Endothelial cell of umbilical vein (primary cell): ENCODE data around the gene FAM217A. TPM values are rescaled to one million over a fixed set of nuclear protein-coding genes. Genes with fewer than 3 reads are reported as not detected.

Experiments used
- BruUV-seq: library from RNA; stranded (reverse); fragments of 400-500 nt; replicated peaks from 2 replicates; lab custom pipeline; 2021; lab: Mats Ljungman, UMichigan
- CTCF ChIA-PET: fragments of 300-600, 350-600 bp; sonication (Branson Sonifier 250); formaldehyde crosslinking; loops from one replicate; lab custom pipeline; 2021; ENCODE audit warnings: antibody characterized with exemption, inconsistent platforms; lab: Charles Lee
- POLR2A ChIA-PET: fragments of 300-600, 350-600 bp; sonication (Branson Sonifier 250); formaldehyde crosslinking; loops from one replicate; lab custom pipeline; 2021; ENCODE audit warnings: antibody characterized with exemption, inconsistent platforms; lab: Charles Lee
- DNase-seq: peaks from one replicate; pipeline ENCODE4 v3.0.0-alpha.2; 2011; ENCODE audit warnings: low read depth, low spot score
- FAIRE-seq: peaks from 2 replicates; lab custom pipeline; 2011; peaks lifted over from hg19 to GRCh38; lab: Jason Lieb, UNC
- H2AFZ ChIP-seq: 2 replicates; pipeline ENCODE4 v1.6.0; 2012; ENCODE audit warnings: low read depth, low read length, control low read depth, inconsistent platforms
- H3K27ac ChIP-seq: 2 replicates; pipeline ENCODE4 v1.5.1; 2011; ENCODE audit warnings: low read depth, mild to moderate bottlenecking, control low read depth, low read length, moderate library complexity; ENCODE audit not compliant: insufficient read depth
- H3K27me3 ChIP-seq, 2 experiments: 2 replicates each; pipeline versions ENCODE4 v1.6.0 to v1.6.1; 2011; ENCODE audit warnings: low read length in 2 of 2, mixed read lengths in 1 of 2; ENCODE audit not compliant: control insufficient read depth in 2 of 2, insufficient read depth in 2 of 2
- H3K36me3 ChIP-seq, 2 experiments: 2 replicates in 1 of 2; 3 replicates in 1 of 2; pipeline ENCODE4 v1.5.1; 2011; ENCODE audit warnings: low read length in 2 of 2, mild to moderate bottlenecking in 1 of 2, moderate library complexity in 1 of 2; ENCODE audit not compliant: control insufficient read depth in 2 of 2, insufficient read depth in 2 of 2; ENCODE audit errors: extremely low read depth in 1 of 2
- H3K4me1 ChIP-seq: 3 replicates; pipeline ENCODE4 v1.5.1; 2011; ENCODE audit warnings: mild to moderate bottlenecking, low read length; ENCODE audit not compliant: control insufficient read depth, insufficient read depth; ENCODE audit errors: extremely low read depth
- H3K4me2 ChIP-seq: 2 replicates; pipeline ENCODE4 v1.6.1; 2011; ENCODE audit warnings: low read length, control low read depth, mixed read lengths; ENCODE audit not compliant: insufficient read depth
- H3K4me3 ChIP-seq, 3 experiments: fragments of 200-600 bp in 1 of 3; sonication (generic), shearing (Covaris generic) in 1 of 3; replicated peaks in 1 of 3; 2 replicates each; pipeline ENCODE4 v1.5.1; 2011 to 2016; ENCODE audit warnings: control low read depth in 3 of 3, low read length in 3 of 3, mild to moderate bottlenecking in 2 of 3, inconsistent platforms in 1 of 3, low read depth in 1 of 3, moderate library complexity in 1 of 3; ENCODE audit not compliant: insufficient read depth in 1 of 3
- H3K79me2 ChIP-seq: 2 replicates; pipeline ENCODE4 v1.6.0; 2012; ENCODE audit warnings: low read length, inconsistent platforms; ENCODE audit not compliant: control insufficient read depth, insufficient read depth
- H3K9ac ChIP-seq: replicated peaks from 2 replicates; pipeline ENCODE3; 2011; ENCODE audit warnings: low read length, control low read depth; ENCODE audit not compliant: insufficient read depth; ENCODE audit errors: extremely low read depth
- H3K9me1 ChIP-seq: replicated peaks from 3 replicates; pipeline ENCODE4 v1.6.0; 2011; ENCODE audit warnings: mild to moderate bottlenecking, low read length; ENCODE audit not compliant: control insufficient read depth, insufficient read depth; ENCODE audit errors: extremely low read depth
- H3K9me3 ChIP-seq: replicated peaks from 2 replicates; pipeline ENCODE4 v1.5.1; 2012; ENCODE audit warnings: low read length, inconsistent platforms; ENCODE audit not compliant: control insufficient read depth, insufficient read depth
- H4K20me1 ChIP-seq: replicated peaks from 2 replicates; pipeline ENCODE3; 2011; ENCODE audit warnings: mild to moderate bottlenecking, low read length; ENCODE audit not compliant: control insufficient read depth, insufficient read depth; ENCODE audit errors: extremely low read depth
- CTCF ChIP-seq, 2 donors: IDR thresholded peaks; 1 replicate in 1 of 2; 2 replicates in 1 of 2; pipeline ENCODE4 v1.5.1; 2011; ENCODE audit warnings: low read length in 2 of 2, mild to moderate bottlenecking in 2 of 2, moderate library complexity in 2 of 2, control low read depth in 1 of 2, inconsistent platforms in 1 of 2, low read depth in 1 of 2; ENCODE audit not compliant: insufficient read depth in 1 of 2; ENCODE audit errors: extremely low read depth in 1 of 2
- EZH2 ChIP-seq: IDR thresholded peaks from 2 replicates; pipeline ENCODE4 v1.6.1; 2012; ENCODE audit warnings: borderline replicate concordance, low read depth, mild to moderate bottlenecking, moderate library complexity, low read length, inconsistent platforms; ENCODE audit not compliant: severe bottlenecking
- FOS ChIP-seq: IDR thresholded peaks from 2 replicates; pipeline ENCODE4 v1.6.1; 2011; ENCODE audit warnings: mild to moderate bottlenecking, low read length, moderate library complexity, borderline replicate concordance; ENCODE audit not compliant: insufficient read depth
- JUN ChIP-seq: IDR thresholded peaks from 2 replicates; pipeline ENCODE4 v1.6.1; 2011; ENCODE audit warnings: borderline replicate concordance, low read depth; ENCODE audit not compliant: insufficient read length, insufficient read depth
- MAX ChIP-seq: IDR thresholded peaks from 2 replicates; pipeline ENCODE4 v1.6.1; 2011; ENCODE audit not compliant: insufficient read depth, insufficient read length
- MYC ChIP-seq: IDR thresholded peaks from one replicate; pipeline ENCODE4 v1.6.1; 2011; ENCODE audit warnings: mild to moderate bottlenecking, low read depth, low read length
- POLR2AphosphoS5 ChIP-seq: IDR thresholded peaks from 2 replicates; pipeline ENCODE4 v1.6.1; 2012; ENCODE audit warnings: low read depth, mild to moderate bottlenecking, control low read depth, low read length, moderate library complexity; ENCODE audit not compliant: insufficient read depth
- dilution Hi-C: fragments of 300-500 bp; cut with MboI; formaldehyde crosslinking; loops from one replicate; pipeline ENCODE4 v1.15.0; 2019; ENCODE audit warnings: low sequenced_read_pairs; ENCODE audit not compliant: extremely low pct_ligation_motif_present
- intact Hi-C: fragments of 100-400 bp; cut with micrococcal nuclease; formaldehyde crosslinking; loops from one replicate; pipeline ENCODE4 v1.10.0; 2022
- polyA plus RNA-seq, 4 experiments: library from polyadenylated mRNA; depleted of rRNA in 3 of 4; stranded (reverse) in 3 of 4; unstranded in 1 of 4; fragments of >200 nt; gene quantifications; 2 replicates each; pipeline versions ENCODE4 v1.2.1 to v1.2.3, GENCODE V29; 2011 to 2012; ENCODE audit warnings: missing spikeins in 1 of 4
- total RNA-seq: library from RNA; stranded (reverse); gene quantifications from 2 replicates; pipeline ENCODE4 v1.2.3, GENCODE V29; 2021

The FAM217A gene
- total and polyA plus RNA-seq, 2 donors (not counting 3 experiments of a cell fraction or from before 2014, with no cell fraction given) = not detected

GRCh38 chr6:4059115-4059777, 19.7 kb downstream of the FAM217A start:
- CTCF ChIA-PET = interaction anchor here (0.6 to 8.0 kb wide), 11 partner anchors 10 to 150 kb away, joined by 3 to 120 read pairs (median 4); partner anchors contain the start of gene ECI2
- Histone ChIP-seq H3K79me2 (peaks cover 3% of the 10 kb centered on the region), H3K9me3 (no peaks in the 10 kb centered on the region), H3K4me3 (no peak overlapping the region), H3K9ac (no peak overlapping the region), H3K4me1 (peaks cover 22% of the 10 kb centered on the region), H3K9me1 (no peaks in the 10 kb centered on the region), H2AFZ (no peak overlapping the region), H3K4me2 (peak overlapping the region; percentile 24), H4K20me1 (no peaks in the 10 kb centered on the region), H3K36me3 (peaks cover 7 to 36% of the 10 kb centered on the region in 2 experiments), H3K27me3 (no peaks in the 10 kb centered on the region), H3K27ac (peak overlapping the region; percentile 72)
- peak; percentile 62 for DNase-seq
- FAIRE-seq = peak; percentile 40
- intact Hi-C loops = loop anchor here (1.0 kb wide), 1 partner anchor 97 kb away; no protein-coding TSS in a partner anchor
- no peak for TF ChIP-seq EZH2
- peak; percentile 48 for TF ChIP-seq JUN
- peak; percentile 25 for TF ChIP-seq POLR2AphosphoS5
- no peak for TF ChIP-seq MAX
- TF ChIP-seq CTCF (IDR thresholded peaks at IDR 0.05; ENCODE audit: extremely low read depth in 1 of 2, insufficient read depth in 1 of 2, low read depth in 1 of 2, low read length in 2 of 2) = peak in 1 of 2 donors; percentile 19
- no peak for TF ChIP-seq MYC
- TF ChIP-seq FOS = peak; percentile 87
- BruUV-seq = no TSS peak
- POLR2A ChIA-PET = interaction anchor here (1.0 kb wide), 1 partner anchor 76 kb away, joined by 4 read pairs; the partner anchor contains the start of gene ECI2
- dilution Hi-C loops = no loop called here
